Measurements from ENCODE around the gene VEGFA.

VEGFA gene

DNA sequence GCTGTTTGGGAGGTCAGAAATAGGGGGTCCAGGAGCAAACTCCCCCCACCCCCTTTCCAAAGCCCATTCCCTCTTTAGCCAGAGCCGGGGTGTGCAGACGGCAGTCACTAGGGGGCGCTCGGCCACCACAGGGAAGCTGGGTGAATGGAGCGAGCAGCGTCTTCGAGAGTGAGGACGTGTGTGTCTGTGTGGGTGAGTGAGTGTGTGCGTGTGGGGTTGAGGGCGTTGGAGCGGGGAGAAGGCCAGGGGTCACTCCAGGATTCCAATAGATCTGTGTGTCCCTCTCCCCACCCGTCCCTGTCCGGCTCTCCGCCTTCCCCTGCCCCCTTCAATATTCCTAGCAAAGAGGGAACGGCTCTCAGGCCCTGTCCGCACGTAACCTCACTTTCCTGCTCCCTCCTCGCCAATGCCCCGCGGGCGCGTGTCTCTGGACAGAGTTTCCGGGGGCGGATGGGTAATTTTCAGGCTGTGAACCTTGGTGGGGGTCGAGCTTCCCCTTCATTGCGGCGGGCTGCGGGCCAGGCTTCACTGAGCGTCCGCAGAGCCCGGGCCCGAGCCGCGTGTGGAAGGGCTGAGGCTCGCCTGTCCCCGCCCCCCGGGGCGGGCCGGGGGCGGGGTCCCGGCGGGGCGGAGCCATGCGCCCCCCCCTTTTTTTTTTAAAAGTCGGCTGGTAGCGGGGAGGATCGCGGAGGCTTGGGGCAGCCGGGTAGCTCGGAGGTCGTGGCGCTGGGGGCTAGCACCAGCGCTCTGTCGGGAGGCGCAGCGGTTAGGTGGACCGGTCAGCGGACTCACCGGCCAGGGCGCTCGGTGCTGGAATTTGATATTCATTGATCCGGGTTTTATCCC, at the start of gene VEGFA:
Gene VEGFA, plus strand, starts transcription at position 686 of the 846 bp plus-strand sequence.
- peak; percentile 83 for DNase-seq (ENCODE audit: low spot score)

GRCh38 chr6:43720999-43721398, 49.0 kb upstream of the VEGFA start:
- FAIRE-seq (no peak), DNase-seq (ENCODE audit: low spot score) (no peak)

More for the DNA sequence above, at the start of gene VEGFA:
- no peak for FAIRE-seq

- no peak for FAIRE-seq
- DNase-seq (ENCODE audit: low spot score), result no peak
Observed at GRCh38 chr6:43722920-43723545, 47.0 kb upstream of the VEGFA start.

- FAIRE-seq, result no peak
- peak; percentile 38 for DNase-seq (ENCODE audit: low spot score)
Observed at GRCh38 chr6:43723737-43724295, 46.2 kb upstream of the VEGFA start.

DNA sequence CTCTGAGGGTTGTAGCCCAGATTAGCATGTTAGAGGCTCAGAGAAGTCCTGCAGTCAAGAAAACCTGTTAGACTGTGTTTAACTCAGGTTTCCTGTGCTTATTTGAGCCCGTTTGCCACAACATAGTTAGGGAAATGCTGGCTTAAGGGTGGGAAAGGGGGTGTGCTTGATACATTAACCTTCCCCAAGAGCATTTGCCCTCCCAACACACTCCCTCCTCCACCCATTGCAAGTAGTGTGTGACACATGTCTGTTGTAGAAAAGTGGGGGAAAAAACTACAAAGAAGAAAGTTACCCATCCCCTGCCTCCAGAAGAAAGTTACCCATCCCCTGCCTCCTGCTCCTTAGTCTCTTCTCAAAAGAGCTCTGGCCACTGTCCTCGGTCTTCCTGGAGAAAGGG, 45.7 kb upstream of the VEGFA start:
- DNase-seq (ENCODE audit: low spot score), result no peak
- FAIRE-seq, result no peak

- peak; percentile 84 for DNase-seq (ENCODE audit: low spot score)
- peak; percentile 78 for FAIRE-seq
Observed at GRCh38 chr6:43724914-43725642, 44.9 kb upstream of the VEGFA start.

GRCh38 chr6:43725643-43726580, 44.1 kb upstream of the VEGFA start:
- DNase-seq (ENCODE audit: low spot score) (no peak), FAIRE-seq (no peak)

- FAIRE-seq (no peak), DNase-seq (ENCODE audit: low spot score) (no peak)
Observed at GRCh38 chr6:43727634-43728033, 42.4 kb upstream of the VEGFA start.

- peak; percentile 52 for DNase-seq (ENCODE audit: low spot score)
- FAIRE-seq, result peak; percentile 80
Observed at GRCh38 chr6:43728586-43728985, 41.4 kb upstream of the VEGFA start.

DNA sequence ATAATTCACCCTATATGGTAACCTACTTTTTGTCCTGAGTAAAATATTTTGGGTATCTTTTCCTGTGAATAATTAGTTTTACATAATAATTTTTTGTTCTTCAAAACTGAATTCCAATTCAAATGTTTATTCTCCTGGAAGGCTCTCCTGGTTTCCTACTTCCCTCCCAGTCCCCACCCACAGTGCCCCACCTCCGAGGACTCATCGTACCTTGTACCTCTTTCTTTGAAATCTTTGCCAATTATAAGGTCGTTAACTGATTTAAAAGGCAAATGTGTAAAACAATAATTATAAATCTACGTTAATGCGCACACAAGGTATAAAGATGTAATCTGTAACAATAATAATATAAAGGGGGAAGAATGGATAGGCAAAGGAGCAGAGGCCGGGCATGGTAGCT, 40.5 kb upstream of the VEGFA start:
- FAIRE-seq, result no peak
- DNase-seq (ENCODE audit: low spot score), result no peak

GRCh38 chr6:43730634-43731033, 39.4 kb upstream of the VEGFA start:
- FAIRE-seq, result no peak
- no peak for DNase-seq (ENCODE audit: low spot score)

DNA sequence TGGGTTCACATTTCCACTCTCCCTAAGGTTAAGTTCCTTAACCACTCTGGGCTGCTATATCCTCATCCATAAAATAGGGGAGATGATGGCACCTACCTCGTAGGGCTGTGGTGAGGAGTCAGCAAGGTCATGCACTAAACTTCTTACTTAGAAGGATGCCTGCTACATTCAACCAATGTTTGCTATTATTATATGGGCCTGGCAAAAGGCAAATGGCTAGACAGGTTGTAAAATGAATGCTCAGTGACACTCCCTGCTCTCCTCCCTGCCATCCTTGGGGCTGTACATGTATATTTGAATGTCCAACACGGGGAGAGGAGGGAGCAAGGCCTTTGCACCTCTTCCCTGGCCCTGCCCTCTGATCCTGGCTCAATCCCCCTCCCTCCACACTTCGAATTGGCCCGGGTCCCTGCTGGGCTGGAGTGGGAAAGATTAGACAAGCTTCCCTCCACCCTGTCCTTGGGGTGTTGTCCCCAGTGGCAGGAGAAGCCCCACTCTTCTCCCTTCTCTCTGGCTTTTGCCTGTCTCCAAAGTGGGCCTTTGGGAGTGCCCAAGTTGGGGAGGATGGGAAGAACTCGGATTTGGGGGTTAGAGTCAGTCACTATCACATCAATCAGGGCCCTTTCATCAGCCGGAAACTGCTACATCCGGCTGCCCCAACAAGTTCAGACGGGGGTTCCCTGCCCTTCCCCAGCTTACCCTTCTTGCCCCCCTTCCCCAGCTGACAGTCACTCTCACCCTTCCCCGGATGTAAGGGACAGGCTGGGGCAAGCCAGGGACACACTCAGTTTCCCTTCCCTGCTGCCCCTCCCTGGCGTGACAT, 36.3 kb upstream of the VEGFA start:
- no peak for DNase-seq (ENCODE audit: low spot score)

GRCh38 chr6:43734294-43734665, 35.7 kb upstream of the VEGFA start:
- no peak for FAIRE-seq
- DNase-seq (ENCODE audit: low spot score), result no peak

More for the DNA sequence above, 36.3 kb upstream of the VEGFA start:
- FAIRE-seq, result no peak

GRCh38 chr6:43735642-43736199, 34.3 kb upstream of the VEGFA start:
- no peak for FAIRE-seq
- no peak for DNase-seq (ENCODE audit: low spot score)

DNA sequence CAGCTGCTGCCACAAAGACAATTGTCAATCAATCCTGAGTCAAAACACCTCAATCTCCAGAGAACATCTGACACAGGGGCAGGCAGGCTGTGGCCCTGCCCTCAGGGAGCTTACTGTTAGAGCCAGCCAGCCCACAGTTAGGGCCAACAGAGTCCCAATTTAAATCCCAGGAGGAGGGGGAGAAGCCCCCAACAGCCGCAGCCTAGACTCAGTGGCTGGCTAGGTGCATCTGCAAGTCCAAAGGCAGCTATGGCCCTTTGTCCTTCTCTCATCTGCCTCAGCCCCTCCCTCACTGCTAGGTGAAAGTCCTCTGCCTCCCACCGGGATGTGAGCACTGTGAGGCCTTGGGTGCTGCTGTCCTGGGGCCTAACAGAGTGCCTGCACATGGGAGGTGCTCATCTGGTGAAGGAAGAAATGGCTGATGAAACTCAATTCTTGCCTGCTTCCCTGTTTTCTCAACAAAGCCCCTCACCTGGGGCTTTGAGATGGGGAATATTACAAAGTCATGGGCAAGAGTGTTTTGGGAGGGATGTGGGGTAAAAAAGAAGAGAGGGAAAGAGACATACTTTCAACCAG, 33.7 kb upstream of the VEGFA start:
- no peak for FAIRE-seq
- no peak for DNase-seq (ENCODE audit: low spot score)

GRCh38 chr6:43736844-43737243, 33.2 kb upstream of the VEGFA start:
- FAIRE-seq, result no peak

DNA sequence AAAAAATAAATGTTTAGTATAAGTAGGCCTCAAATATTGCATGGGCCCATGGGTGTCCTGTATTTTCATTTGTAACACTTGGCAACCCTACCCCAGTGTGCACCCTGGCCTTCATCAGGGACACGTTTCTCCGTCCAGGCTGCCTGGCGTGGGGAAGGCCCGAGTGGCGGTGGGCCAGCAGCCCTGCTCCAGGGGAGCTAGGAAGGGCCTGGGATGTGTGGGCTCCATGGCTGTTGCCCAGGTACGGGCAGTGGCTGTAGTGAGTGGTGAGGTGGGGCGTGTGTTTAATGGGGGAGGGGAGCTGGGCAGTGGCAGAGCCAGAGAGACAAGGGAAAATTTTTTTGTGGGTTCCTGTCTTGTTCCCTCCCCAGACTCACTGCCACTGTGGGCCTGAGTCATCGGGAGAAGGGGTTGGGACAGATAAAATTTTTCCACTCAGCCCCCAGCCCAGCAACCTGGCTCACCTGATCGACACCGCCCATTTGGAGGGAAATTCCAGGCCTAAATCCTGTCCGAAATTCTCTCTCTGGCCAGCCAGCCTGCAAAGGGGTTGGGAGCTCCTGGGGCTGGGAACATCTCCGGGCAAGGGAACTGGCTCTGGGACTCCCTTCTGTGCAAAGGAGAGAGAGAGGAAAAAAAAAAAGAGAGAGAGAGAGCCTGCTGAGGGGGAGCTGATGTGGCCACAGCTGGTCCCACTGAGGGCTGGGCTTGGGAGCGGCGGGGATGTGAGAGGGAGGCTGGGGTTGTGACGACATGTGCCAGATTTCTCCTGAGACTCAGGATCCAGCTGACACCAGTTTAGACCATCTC, 32.5 kb upstream of the VEGFA start:
- FAIRE-seq (no peak), DNase-seq (ENCODE audit: low spot score) (no peak)

More at GRCh38 chr6:43736844-43737243, 33.2 kb upstream of the VEGFA start:
- no peak for DNase-seq (ENCODE audit: low spot score)

GRCh38 chr6:43738267-43738676, 31.7 kb upstream of the VEGFA start:
- FAIRE-seq (no peak), DNase-seq (ENCODE audit: low spot score) (no peak)
